ENCODE measurements around the gene TRIP13. TPM values are rescaled to one million over a fixed set of nuclear protein-coding genes. Genes with fewer than 3 reads are reported as not detected.
"Not testable (repeated sequence)": the region's sequence is repeated elsewhere in the genome, so short reads cannot be mapped to it uniquely, and the experiment has no call there.

The TRIP13 gene
- total RNA-seq, 1 donor = 32.5 TPM

- H3K4me3 ChIP-seq (ENCODE audit: low read depth, low read length) = no peak overlapping the region
- TF ChIP-seq CTCF (IDR thresholded peaks at IDR 0.05; ENCODE audit: insufficient read depth, low read length) = no peak
- DNase-seq (ENCODE audit: low read depth) = no peak
Measured at GRCh38 chr5:932151-932627, 39.5 kb downstream of the TRIP13 start.

GRCh38 chr5:932628-933250, 40.1 kb downstream of the TRIP13 start:
- TF ChIP-seq CTCF (IDR thresholded peaks at IDR 0.05; ENCODE audit: insufficient read depth, low read length) = no peak
- DNase-seq (ENCODE audit: low read depth) = peak; percentile 73
- H3K4me3 ChIP-seq (ENCODE audit: low read depth, low read length) = no peak overlapping the region

- peak; percentile 63 for DNase-seq (ENCODE audit: low read depth)
- TF ChIP-seq CTCF (IDR thresholded peaks at IDR 0.05; ENCODE audit: insufficient read depth, low read length) = no peak
Measured at GRCh38 chr5:933251-933861, 40.7 kb downstream of the TRIP13 start.

GRCh38 chr5:933951-934350, 41.3 kb downstream of the TRIP13 start:
- not testable (repeated sequence) for H3K4me3 ChIP-seq (ENCODE audit: low read depth, low read length); DNase-seq (ENCODE audit: low read depth)

More at GRCh38 chr5:933251-933861, 40.7 kb downstream of the TRIP13 start:
- H3K4me3 ChIP-seq (ENCODE audit: low read depth, low read length) = no peak overlapping the region

GRCh38 chr5:934381-934967, 41.8 kb downstream of the TRIP13 start:
- peak; percentile 64 for DNase-seq (ENCODE audit: low read depth)
- peak; percentile 49 for TF ChIP-seq CTCF (IDR thresholded peaks at IDR 0.05; ENCODE audit: insufficient read depth, low read length)
- not testable (repeated sequence) for H3K4me3 ChIP-seq (ENCODE audit: low read depth, low read length)

GRCh38 chr5:935510-936084, 42.9 kb downstream of the TRIP13 start:
- no peak for DNase-seq (ENCODE audit: low read depth)
- no peak for TF ChIP-seq CTCF (IDR thresholded peaks at IDR 0.05; ENCODE audit: insufficient read depth, low read length)

More at GRCh38 chr5:935510-936084, 42.9 kb downstream of the TRIP13 start:
- H3K4me3 ChIP-seq (ENCODE audit: low read depth, low read length) = no peak overlapping the region
